Neural cell (in vitro differentiated cells): ENCODE data around the gene DPP10. TPM values are rescaled to one million over a fixed set of nuclear protein-coding genes. Genes with fewer than 3 reads are reported as not detected.

ENCODE experiments used
- H2AFZ ChIP-seq: fragments of 200-600, 300-800 bp; sonication (generic), shearing (Covaris generic); 2 replicates; pipeline ENCODE4 v1.6.0; 2014; ENCODE audit warnings: low read depth, mild to moderate bottlenecking, antibody characterized with exemption, low read length, moderate library complexity
- H3F3A ChIP-seq: fragments of 200-600 bp; shearing (Covaris generic); 2 replicates; pipeline ENCODE4 v1.6.1; 2016; ENCODE audit warnings: mild to moderate bottlenecking, moderate library complexity, mixed read lengths, antibody characterized with exemption, low read length; ENCODE audit not compliant: insufficient read depth, poor library complexity, severe bottlenecking
- H3K27ac ChIP-seq: fragments of 200-600, 300-800 bp; sonication (generic), shearing (Covaris generic); 2 replicates; pipeline ENCODE4 v1.5.1; 2014; ENCODE audit warnings: mild to moderate bottlenecking, low read length, moderate library complexity
- H3K27me3 ChIP-seq: fragments of 300-800, 200-600 bp; sonication (generic), shearing (Covaris generic); 2 replicates; pipeline ENCODE4 v1.6.0; 2014; ENCODE audit warnings: mild to moderate bottlenecking, low read depth, low read length, moderate library complexity; ENCODE audit not compliant: insufficient read depth
- H3K36me3 ChIP-seq: fragments of 300-800, 200-600 bp; sonication (generic), shearing (Covaris generic); 2 replicates; pipeline ENCODE4 v1.5.1; 2014; ENCODE audit warnings: mild to moderate bottlenecking, antibody characterized with exemption, low read length, moderate library complexity; ENCODE audit not compliant: insufficient read depth
- H3K4me2 ChIP-seq: fragments of 300-800, 200-600 bp; sonication (generic), shearing (Covaris generic); 2 replicates; pipeline ENCODE4 v1.6.0; 2014; ENCODE audit warnings: mild to moderate bottlenecking, low read length
- H3K4me3 ChIP-seq: fragments of 300-800, 200-600 bp; sonication (generic), shearing (Covaris generic); 2 replicates; pipeline ENCODE4 v1.5.1; 2014; ENCODE audit warnings: mild to moderate bottlenecking, low read length, moderate library complexity
- H3K79me2 ChIP-seq: fragments of 200-600 bp; shearing (Covaris generic); replicated peaks from 2 replicates; pipeline ENCODE4 v1.6.0; 2014; ENCODE audit warnings: mild to moderate bottlenecking, low read length, moderate library complexity; ENCODE audit not compliant: insufficient read depth
- H3K9ac ChIP-seq: fragments of 300-800, 200-600 bp; sonication (generic), shearing (Covaris generic); 2 replicates; pipeline ENCODE4 v1.6.1; 2016; ENCODE audit warnings: mild to moderate bottlenecking, low read length, mixed read lengths
- H3K9me2 ChIP-seq: fragments of 200-600 bp; shearing (Covaris generic); 2 replicates; pipeline ENCODE4 v1.6.1; 2016; ENCODE audit warnings: mild to moderate bottlenecking, low read length, mixed read lengths; ENCODE audit not compliant: insufficient read depth
- H3K9me3 ChIP-seq: fragments of 200-600, 300-800 bp; sonication (generic), shearing (Covaris generic); 2 replicates; pipeline ENCODE4 v1.6.1; 2016; ENCODE audit warnings: mild to moderate bottlenecking, mixed run types, low read length, moderate library complexity, mixed read lengths
- H4K20me1 ChIP-seq: fragments of 200-600 bp; shearing (Covaris generic); 2 replicates; pipeline ENCODE4 v1.6.1; 2016; ENCODE audit warnings: mild to moderate bottlenecking, mixed run types; ENCODE audit not compliant: insufficient read depth
- CTCF ChIP-seq: fragments of 450-650 bp; IDR thresholded peaks from 2 replicates; pipeline ENCODE4 v1.5.1; 2014; ENCODE audit warnings: antibody characterized with exemption, mild to moderate bottlenecking, moderate library complexity; ENCODE audit not compliant: poor library complexity, severe bottlenecking
- EP300 ChIP-seq: fragments of 450-650 bp; conservative IDR thresholded peaks from 2 replicates; pipeline ENCODE4 v1.6.1; 2014; ENCODE audit warnings: antibody characterized with exemption, mild to moderate bottlenecking, moderate library complexity; ENCODE audit not compliant: poor library complexity, severe bottlenecking
- EZH2 ChIP-seq: fragments of 200-600, 300-800 bp; shearing (Covaris generic), sonication (generic); IDR thresholded peaks from 2 replicates; pipeline ENCODE4 v1.6.1; 2014; ENCODE audit warnings: antibody characterized with exemption, low read length, borderline replicate concordance, mild to moderate bottlenecking; ENCODE audit not compliant: insufficient read depth, poor library complexity, severe bottlenecking
- MXI1 ChIP-seq: fragments of 450-650 bp; conservative IDR thresholded peaks from 2 replicates; pipeline ENCODE4 v1.6.1; 2014; ENCODE audit warnings: antibody characterized with exemption, mild to moderate bottlenecking; ENCODE audit not compliant: poor library complexity, severe bottlenecking
- POLR2AphosphoS5 ChIP-seq: IDR thresholded peaks from 2 replicates; pipeline ENCODE4 v1.6.1; 2012
- RAD21 ChIP-seq: fragments of 450-650 bp; conservative IDR thresholded peaks from 2 replicates; pipeline ENCODE4 v1.6.1; 2014; ENCODE audit warnings: antibody characterized with exemption, mild to moderate bottlenecking, moderate library complexity
- SMC3 ChIP-seq: fragments of 450-650 bp; conservative IDR thresholded peaks from 2 replicates; pipeline ENCODE4 v1.6.1; 2014; ENCODE audit warnings: antibody characterized with exemption, mild to moderate bottlenecking, moderate library complexity; ENCODE audit not compliant: poor library complexity
- TAF1 ChIP-seq: IDR thresholded peaks from 2 replicates; pipeline ENCODE4 v1.6.1; 2012; ENCODE audit warnings: low read depth
- polyA plus RNA-seq: library from polyadenylated mRNA; depleted of rRNA; stranded (reverse); fragments of >200 nt; gene quantifications from 2 replicates; pipeline ENCODE4 v1.2.3, GENCODE V29; 2014
- TF ChIP-seq, protein P1 (sequence below): IDR thresholded peaks from 2 replicates; pipeline ENCODE4 v1.6.1; 2012; ENCODE audit warnings: borderline replicate concordance

DPP10 gene
- polyA plus RNA-seq, 1 donor from 2014 or later, result 13.9 TPM

- H3K27ac ChIP-seq, result no peak overlapping the region
- H3K36me3 ChIP-seq, result no peaks in the 10 kb centered on the region
- H4K20me1 ChIP-seq, result no peaks in the 10 kb centered on the region
- H2AFZ ChIP-seq, result no peak overlapping the region
- no peak overlapping the region for H3K4me2 ChIP-seq
- H3K4me3 ChIP-seq, result no peak overlapping the region
- H3K9me3 ChIP-seq, result no peaks in the 10 kb centered on the region
- no peak for TF ChIP-seq TAF1
- no peak for TF ChIP-seq POLR2AphosphoS5
- TF ChIP-seq RAD21, result no peak
- TF ChIP-seq EP300, result no peak
- TF ChIP-seq SMC3, result no peak
- TF ChIP-seq MXI1, result no peak
- no peak for TF ChIP-seq CTCF
- TF ChIP-seq EZH2, result no peak
- H3K79me2 ChIP-seq, result no peaks in the 10 kb centered on the region
- no peak overlapping the region for H3K9ac ChIP-seq
- no peaks in the 10 kb centered on the region for H3K9me2 ChIP-seq
- no peaks in the 10 kb centered on the region for H3K27me3 ChIP-seq
- no peaks in the 10 kb centered on the region for H3F3A ChIP-seq
These were observed 188.7 kb downstream of the DPP10 start for GRCh38 chr2:114631146-114631545.

- H3K9me2 ChIP-seq, result no peaks in the 10 kb centered on the region
- H3K27me3 ChIP-seq, result no peaks in the 10 kb centered on the region
- no peak overlapping the region for H3K27ac ChIP-seq
- H3K79me2 ChIP-seq, result no peaks in the 10 kb centered on the region
- no peak overlapping the region for H3K4me3 ChIP-seq
- no peaks in the 10 kb centered on the region for H3K36me3 ChIP-seq
- no peaks in the 10 kb centered on the region for H3F3A ChIP-seq
- no peak overlapping the region for H2AFZ ChIP-seq
- TF ChIP-seq EP300 (no peak), MXI1 (no peak), SMC3 (no peak), POLR2AphosphoS5 (no peak), RAD21 (no peak), CTCF (no peak), EZH2 (no peak), TAF1 (no peak)
- TF ChIP-seq, protein P1, sequence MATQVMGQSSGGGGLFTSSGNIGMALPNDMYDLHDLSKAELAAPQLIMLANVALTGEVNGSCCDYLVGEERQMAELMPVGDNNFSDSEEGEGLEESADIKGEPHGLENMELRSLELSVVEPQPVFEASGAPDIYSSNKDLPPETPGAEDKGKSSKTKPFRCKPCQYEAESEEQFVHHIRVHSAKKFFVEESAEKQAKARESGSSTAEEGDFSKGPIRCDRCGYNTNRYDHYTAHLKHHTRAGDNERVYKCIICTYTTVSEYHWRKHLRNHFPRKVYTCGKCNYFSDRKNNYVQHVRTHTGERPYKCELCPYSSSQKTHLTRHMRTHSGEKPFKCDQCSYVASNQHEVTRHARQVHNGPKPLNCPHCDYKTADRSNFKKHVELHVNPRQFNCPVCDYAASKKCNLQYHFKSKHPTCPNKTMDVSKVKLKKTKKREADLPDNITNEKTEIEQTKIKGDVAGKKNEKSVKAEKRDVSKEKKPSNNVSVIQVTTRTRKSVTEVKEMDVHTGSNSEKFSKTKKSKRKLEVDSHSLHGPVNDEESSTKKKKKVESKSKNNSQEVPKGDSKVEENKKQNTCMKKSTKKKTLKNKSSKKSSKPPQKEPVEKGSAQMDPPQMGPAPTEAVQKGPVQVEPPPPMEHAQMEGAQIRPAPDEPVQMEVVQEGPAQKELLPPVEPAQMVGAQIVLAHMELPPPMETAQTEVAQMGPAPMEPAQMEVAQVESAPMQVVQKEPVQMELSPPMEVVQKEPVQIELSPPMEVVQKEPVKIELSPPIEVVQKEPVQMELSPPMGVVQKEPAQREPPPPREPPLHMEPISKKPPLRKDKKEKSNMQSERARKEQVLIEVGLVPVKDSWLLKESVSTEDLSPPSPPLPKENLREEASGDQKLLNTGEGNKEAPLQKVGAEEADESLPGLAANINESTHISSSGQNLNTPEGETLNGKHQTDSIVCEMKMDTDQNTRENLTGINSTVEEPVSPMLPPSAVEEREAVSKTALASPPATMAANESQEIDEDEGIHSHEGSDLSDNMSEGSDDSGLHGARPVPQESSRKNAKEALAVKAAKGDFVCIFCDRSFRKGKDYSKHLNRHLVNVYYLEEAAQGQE, result no peak
- H3K4me2 ChIP-seq, result no peak overlapping the region
- H3K9me3 ChIP-seq, result peaks cover 7% of the 10 kb centered on the region
- no peaks in the 10 kb centered on the region for H4K20me1 ChIP-seq
- no peak overlapping the region for H3K9ac ChIP-seq
These were observed 199.8 kb downstream of the DPP10 start for GRCh38 chr2:114642166-114642770.
